ENCODE measurements around the gene EME1. TPM values are rescaled to one million over a fixed set of nuclear protein-coding genes. Genes with fewer than 3 reads are reported as not detected.

Gene EME1
- total RNA-seq, 2 experiments from 2014 or later, result 25.1 to 26.1 TPM

DNA sequence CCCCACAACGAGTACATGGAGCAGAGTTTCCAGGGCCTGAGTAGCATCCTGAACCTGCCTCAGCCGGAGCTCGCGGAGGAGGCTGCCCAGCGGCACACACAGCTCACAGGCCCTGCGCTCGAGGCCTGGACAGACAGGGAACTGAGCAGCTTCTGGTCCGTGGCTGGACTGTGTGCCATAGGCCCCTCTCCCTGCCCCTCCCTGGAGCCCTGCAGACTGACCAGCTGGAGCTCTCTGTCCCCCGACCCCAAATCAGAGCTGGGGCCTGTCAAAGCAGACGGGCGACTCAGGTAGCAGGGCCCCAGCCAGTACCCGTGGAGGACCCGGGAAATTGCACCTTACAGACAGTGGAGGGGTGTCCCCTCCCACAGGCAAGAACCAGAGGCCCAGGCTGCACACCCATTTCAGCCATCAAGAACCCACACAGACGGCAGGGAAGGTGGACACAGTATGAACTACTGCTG lies 13.0 kb upstream of the EME1 start:
- H3K27me3 Mint-ChIP-seq, result no peaks in the 10 kb centered on the region
- ChIA-PET CTCF (interaction anchor here (1.1 to 4.7 kb wide), 5 partner anchors 12 to 119 kb away, joined by 3 to 75 read pairs (median 24); partner anchors contain the start of genes LRRC59, RSAD1 and XYLT2), POLR2A (interaction anchor here (1.2 to 7.7 kb wide), 3 partner anchors 11 to 37 kb away, joined by 3 to 78 read pairs (median 60); partner anchors contain the start of genes EME1, LRRC59, MRPL27 and XYLT2)
- no peaks in the 10 kb centered on the region for H3K9me3 Mint-ChIP-seq
- peaks cover 7% of the 10 kb centered on the region for H3K4me1 Mint-ChIP-seq
- H3K4me3 Mint-ChIP-seq, result no peak overlapping the region
- peaks cover 31% of the 10 kb centered on the region for H3K36me3 Mint-ChIP-seq (ENCODE audit: low read depth)
- no peak overlapping the region for H3K27ac Mint-ChIP-seq
- no peak for DNase-seq

DNA sequence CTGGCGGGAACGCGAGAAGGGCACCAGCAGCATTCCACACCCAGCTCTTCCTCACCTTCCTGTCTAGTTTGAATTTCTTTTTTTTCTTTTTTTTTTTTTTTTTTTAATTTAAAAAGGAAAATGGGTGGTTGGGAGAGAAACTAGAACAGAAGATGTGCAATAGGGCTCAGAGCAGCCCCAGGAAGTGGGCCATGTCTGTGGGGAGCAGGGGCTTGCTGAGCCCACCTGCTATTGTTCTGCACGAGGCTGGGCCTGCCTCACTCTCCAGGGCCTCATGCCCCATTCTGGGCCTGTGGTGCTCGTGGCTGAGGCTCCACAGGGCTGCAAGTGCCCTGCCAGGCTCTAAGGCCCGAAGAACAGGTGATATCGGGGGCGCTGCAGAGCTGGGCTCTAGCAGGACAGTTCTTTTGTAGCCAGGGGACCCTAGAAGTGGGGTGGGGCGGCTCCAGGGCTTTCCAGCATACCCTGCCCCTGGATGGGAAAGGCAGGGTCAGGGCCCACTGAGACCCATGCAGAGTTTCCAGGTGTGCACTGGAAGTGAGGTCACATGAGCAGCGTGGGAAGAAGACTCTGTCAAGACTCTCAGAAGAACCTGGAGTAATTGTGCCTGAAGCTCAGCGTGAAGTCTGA lies 12.4 kb upstream of the EME1 start:
- Mint-ChIP-seq H3K4me1 (peaks cover 7% of the 10 kb centered on the region), H3K27me3 (no peaks in the 10 kb centered on the region), H3K4me3 (no peak overlapping the region), H3K27ac (no peak overlapping the region), H3K36me3 (ENCODE audit: low read depth) (peaks cover 29% of the 10 kb centered on the region), H3K9me3 (no peaks in the 10 kb centered on the region)
- ChIA-PET POLR2A (interaction anchor here (5.7 to 7.7 kb wide), 3 partner anchors 10 to 36 kb away, joined by 55 to 78 read pairs (median 60); partner anchors contain the start of genes EME1, LRRC59, MRPL27 and XYLT2), CTCF (interaction anchor here (0.6 to 4.7 kb wide), 16 partner anchors 9 to 268 kb away, joined by 3 to 75 read pairs (median 7); partner anchors contain the start of genes COL1A1, EME1, LRRC59 and MRPL27)
- DNase-seq, result no peak

GRCh38 chr17:50361561-50362480 lies 11.2 kb upstream of the EME1 start:
- CTCF ChIA-PET, result interaction anchor here (0.5 to 4.7 kb wide), 34 partner anchors 9 to 267 kb away, joined by 3 to 75 read pairs (median 5); partner anchors contain the start of genes COL1A1, EME1, LRRC59 and MRPL27
- Mint-ChIP-seq H3K4me3 (no peak overlapping the region), H3K27me3 (no peaks in the 10 kb centered on the region), H3K9me3 (no peaks in the 10 kb centered on the region), H3K4me1 (peaks cover 7% of the 10 kb centered on the region), H3K36me3 (ENCODE audit: low read depth) (peaks cover 24% of the 10 kb centered on the region), H3K27ac (peak overlapping the region; percentile 55)
- POLR2A ChIA-PET, result interaction anchor here (0.9 to 7.7 kb wide), 7 partner anchors 9 to 150 kb away, joined by 3 to 78 read pairs (median 5); partner anchors contain the start of genes EME1, LRRC59, MRPL27 and XYLT2
- DNase-seq, result peak; percentile 65

DNA sequence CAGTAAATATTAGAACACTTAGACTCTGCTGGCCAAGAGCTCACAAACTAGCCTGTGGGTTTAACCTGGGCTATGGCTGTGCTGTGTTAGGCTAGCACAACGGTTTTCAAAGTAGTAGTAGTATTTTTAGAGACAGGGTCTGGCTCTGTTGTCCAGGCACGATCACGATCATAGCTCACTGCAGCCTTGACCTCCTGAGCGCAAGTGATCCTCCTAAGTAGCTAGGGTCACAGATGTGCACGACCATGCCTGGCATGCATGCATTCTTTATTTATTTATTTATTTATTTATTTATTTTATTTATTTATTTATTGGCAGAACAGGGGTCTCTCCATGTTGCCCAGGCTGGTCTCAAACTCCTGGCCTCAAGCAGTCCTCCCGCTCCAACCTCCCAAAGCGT lies 10.4 kb upstream of the EME1 start:
- H3K27me3 Mint-ChIP-seq, result no peaks in the 10 kb centered on the region

DNA sequence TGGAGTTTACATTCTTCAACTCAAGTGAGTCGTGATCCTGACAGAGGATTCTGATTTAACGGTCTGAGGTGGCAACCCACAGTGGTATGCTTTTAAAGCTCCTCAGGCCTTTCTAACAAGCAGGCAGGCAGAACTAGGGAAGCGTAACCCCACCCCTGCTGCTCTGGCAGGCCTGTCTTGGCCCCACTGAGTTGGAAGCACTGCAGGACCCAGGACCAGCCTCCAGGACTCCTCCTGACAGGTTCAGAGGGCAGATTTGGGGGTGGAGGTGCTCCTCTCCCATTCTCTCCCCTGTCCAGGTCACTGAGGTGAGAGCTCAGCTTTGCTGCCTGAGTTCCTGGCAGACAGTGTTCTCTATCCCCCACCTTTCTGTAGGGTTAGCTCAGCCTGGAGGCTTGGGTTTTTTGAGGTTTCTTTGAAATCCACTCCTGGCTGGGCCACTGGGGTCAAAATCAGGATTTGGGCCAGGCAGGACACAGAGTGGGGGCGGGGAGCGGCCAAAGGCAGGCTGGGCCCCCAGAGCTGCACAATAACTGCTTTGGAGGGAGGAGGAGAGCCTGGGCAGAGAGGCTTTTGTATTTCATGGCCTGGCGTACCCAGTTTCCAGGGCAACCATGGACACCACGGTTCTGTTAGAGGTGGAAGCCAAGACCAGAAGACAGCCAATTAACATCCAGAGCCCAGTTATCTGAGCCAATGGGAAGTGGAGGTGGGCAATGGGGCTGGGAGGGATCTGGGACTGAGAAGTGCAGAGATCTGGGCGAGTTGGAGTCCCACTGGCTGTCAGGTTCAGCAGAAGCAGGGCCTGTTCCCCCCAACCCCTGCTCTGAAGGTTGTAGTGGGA lies 9.6 kb upstream of the EME1 start:
- CTCF ChIA-PET, result interaction anchor here (1.4 to 4.7 kb wide), 10 partner anchors 8 to 119 kb away, joined by 5 to 75 read pairs (median 16); partner anchors contain the start of genes EME1, LRRC59, MRPL27 and RSAD1

More for the DNA sequence above, 10.4 kb upstream of the EME1 start:
- no peaks in the 10 kb centered on the region for H3K9me3 Mint-ChIP-seq
- H3K36me3 Mint-ChIP-seq (ENCODE audit: low read depth), result peaks cover 23% of the 10 kb centered on the region
- H3K4me1 Mint-ChIP-seq, result peaks cover 7% of the 10 kb centered on the region
- H3K4me3 Mint-ChIP-seq, result no peak overlapping the region
- DNase-seq, result no peak
- no peak overlapping the region for H3K27ac Mint-ChIP-seq
- ChIA-PET POLR2A (interaction anchor here (0.9 to 7.7 kb wide), 7 partner anchors 8 to 149 kb away, joined by 3 to 78 read pairs (median 5); partner anchors contain the start of genes EME1, LRRC59, MRPL27 and XYLT2), CTCF (interaction anchor here (0.5 to 4.7 kb wide), 30 partner anchors 8 to 265 kb away, joined by 3 to 75 read pairs (median 6); partner anchors contain the start of genes COL1A1, EME1, LRRC59 and MRPL27)

GRCh38 chr17:50364061-50364458 lies 9.0 kb upstream of the EME1 start:
- peaks cover 28% of the 10 kb centered on the region for H3K36me3 Mint-ChIP-seq (ENCODE audit: low read depth)
- ChIA-PET POLR2A (interaction anchor here (1.0 to 7.7 kb wide), 4 partner anchors 7 to 33 kb away, joined by 3 to 78 read pairs (median 58); partner anchors contain the start of genes EME1, LRRC59, MRPL27 and XYLT2), CTCF (interaction anchor here (2.6 to 4.7 kb wide), 2 partner anchors 33 to 34 kb away, joined by 12 to 75 read pairs; partner anchors contain the start of gene LRRC59)
- DNase-seq, result no peak
- H3K27ac Mint-ChIP-seq, result no peak overlapping the region
- H3K4me1 Mint-ChIP-seq, result peaks cover 7% of the 10 kb centered on the region
- no peak overlapping the region for H3K4me3 Mint-ChIP-seq
- no peaks in the 10 kb centered on the region for H3K27me3 Mint-ChIP-seq
- no peaks in the 10 kb centered on the region for H3K9me3 Mint-ChIP-seq

More for the DNA sequence above, 9.6 kb upstream of the EME1 start:
- DNase-seq, result no peak
- no peaks in the 10 kb centered on the region for H3K27me3 Mint-ChIP-seq
- H3K9me3 Mint-ChIP-seq, result no peaks in the 10 kb centered on the region
- H3K4me3 Mint-ChIP-seq, result no peak overlapping the region
- H3K27ac Mint-ChIP-seq, result no peak overlapping the region
- peaks cover 7% of the 10 kb centered on the region for H3K4me1 Mint-ChIP-seq
- peaks cover 24% of the 10 kb centered on the region for H3K36me3 Mint-ChIP-seq (ENCODE audit: low read depth)
- POLR2A ChIA-PET, result interaction anchor here (0.7 to 7.7 kb wide), 5 partner anchors 8 to 63 kb away, joined by 3 to 78 read pairs (median 55); partner anchors contain the start of genes EME1, LRRC59, MRPL27 and XYLT2

DNA sequence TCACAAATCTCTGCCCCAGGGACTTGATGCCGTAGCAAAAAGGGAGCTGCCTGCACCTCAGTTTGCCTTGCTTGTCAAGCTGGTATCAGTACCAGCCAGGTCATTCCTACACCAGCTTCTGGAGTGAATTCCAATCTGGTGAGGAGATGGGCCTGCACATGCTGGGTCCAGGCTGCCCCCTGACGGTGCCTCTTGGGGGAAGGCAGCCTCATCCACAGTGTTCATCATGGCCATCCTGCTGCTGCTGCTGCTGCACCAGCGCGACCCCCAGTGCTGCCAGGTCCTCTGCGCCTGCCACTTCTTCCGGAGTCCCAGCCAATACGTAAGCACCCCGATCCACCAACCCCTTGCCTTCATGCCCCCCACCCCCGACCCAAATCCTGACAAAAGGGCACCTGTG lies 8.3 kb upstream of the EME1 start:
- H3K27me3 Mint-ChIP-seq, result no peaks in the 10 kb centered on the region
- CTCF ChIA-PET, result interaction anchor here (2.6 kb wide), 1 partner anchor 33 kb away, joined by 12 read pairs; the partner anchor contains the start of gene LRRC59
- no peak for DNase-seq
- no peak overlapping the region for H3K27ac Mint-ChIP-seq
- H3K4me3 Mint-ChIP-seq, result no peak overlapping the region
- POLR2A ChIA-PET, result interaction anchor here (0.6 to 7.7 kb wide), 5 partner anchors 6 to 32 kb away, joined by 3 to 78 read pairs (median 13); partner anchors contain the start of genes EME1, LRRC59 and MRPL27
- H3K36me3 Mint-ChIP-seq (ENCODE audit: low read depth), result peaks cover 35% of the 10 kb centered on the region
- no peaks in the 10 kb centered on the region for H3K9me3 Mint-ChIP-seq
- peaks cover 7% of the 10 kb centered on the region for H3K4me1 Mint-ChIP-seq

- Mint-ChIP-seq H3K36me3 (ENCODE audit: low read depth) (peaks cover 39% of the 10 kb centered on the region), H3K27ac (no peak overlapping the region), H3K4me3 (no peak overlapping the region), H3K9me3 (no peaks in the 10 kb centered on the region), H3K4me1 (peaks cover 8% of the 10 kb centered on the region), H3K27me3 (no peaks in the 10 kb centered on the region)
- POLR2A ChIA-PET, result interaction anchor here (0.6 to 7.7 kb wide), 5 partner anchors 6 to 31 kb away, joined by 3 to 78 read pairs (median 13); partner anchors contain the start of genes EME1, LRRC59 and MRPL27
- CTCF ChIA-PET, result interaction anchor here (2.6 kb wide), 1 partner anchor 32 kb away, joined by 12 read pairs; the partner anchor contains the start of gene LRRC59
- no peak for DNase-seq
Observed at GRCh38 chr17:50365165-50365564, 7.9 kb upstream of the EME1 start.

DNA sequence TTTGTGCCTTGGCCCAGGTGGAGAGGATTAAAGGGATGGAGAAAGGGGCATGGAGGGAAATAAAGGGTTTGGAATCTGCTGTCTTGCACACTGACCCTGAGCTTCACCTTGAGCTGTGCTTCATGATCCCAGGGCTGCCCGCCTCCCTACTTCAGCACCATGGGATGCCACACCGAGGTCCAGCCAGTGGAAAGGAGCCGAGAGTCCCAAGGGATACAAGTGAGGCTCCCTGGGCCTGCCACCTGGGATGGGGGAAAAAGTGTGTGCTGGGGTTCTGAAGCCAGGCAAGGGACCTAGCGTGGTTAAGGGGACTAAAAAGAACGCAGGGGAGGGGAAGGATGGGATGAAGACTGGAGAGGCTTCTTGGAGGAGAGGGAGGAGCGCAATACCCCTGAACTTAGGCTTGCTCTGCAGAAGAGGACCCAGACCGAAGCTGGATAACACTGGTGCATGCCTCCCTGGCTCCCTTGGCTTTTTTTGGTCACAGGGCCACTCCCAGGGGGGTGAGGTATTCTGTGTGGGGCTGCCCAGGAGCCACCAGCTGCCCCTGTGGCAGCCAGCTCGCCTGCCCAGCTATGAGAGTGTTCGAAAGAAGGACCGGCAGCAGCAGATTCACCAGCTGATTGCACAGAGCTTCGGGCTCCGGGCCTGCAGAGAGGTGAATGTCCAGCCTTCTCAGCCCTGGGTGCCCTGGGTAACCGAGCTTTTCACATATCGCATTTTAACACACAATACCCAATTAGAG lies 7.2 kb upstream of the EME1 start:
- Mint-ChIP-seq H3K36me3 (ENCODE audit: low read depth) (peaks cover 45% of the 10 kb centered on the region), H3K4me3 (no peak overlapping the region), H3K9me3 (no peaks in the 10 kb centered on the region), H3K27me3 (no peaks in the 10 kb centered on the region), H3K27ac (no peak overlapping the region), H3K4me1 (peaks cover 13% of the 10 kb centered on the region)
- ChIA-PET CTCF (interaction anchor here (2.6 kb wide), 1 partner anchor 32 kb away, joined by 12 read pairs; the partner anchor contains the start of gene LRRC59), POLR2A (interaction anchor here (2.4 to 5.7 kb wide), 2 partner anchors 19 to 31 kb away, joined by 13 to 55 read pairs; partner anchors contain the start of gene LRRC59)
- DNase-seq, result no peak

GRCh38 chr17:50367401-50367800 lies 5.6 kb upstream of the EME1 start:
- CTCF ChIA-PET, result no interaction called here
- peaks cover 18% of the 10 kb centered on the region for H3K4me1 Mint-ChIP-seq
- H3K27ac Mint-ChIP-seq, result no peak overlapping the region
- peaks cover 55% of the 10 kb centered on the region for H3K36me3 Mint-ChIP-seq (ENCODE audit: low read depth)
- POLR2A ChIA-PET, result interaction anchor here (1.2 to 9.4 kb wide), 2 partner anchors 21 to 30 kb away, joined by 5 to 142 read pairs; partner anchors contain the start of genes LRRC59 and XYLT2
- no peak for DNase-seq
- H3K27me3 Mint-ChIP-seq, result no peaks in the 10 kb centered on the region
- H3K4me3 Mint-ChIP-seq, result no peak overlapping the region
- no peaks in the 10 kb centered on the region for H3K9me3 Mint-ChIP-seq
